IPS-20b (cell line): ENCODE data around the gene CACNB4.

ENCODE experiments used
- H3K27ac ChIP-seq: one replicate; pipeline ENCODE4 v1.5.1; 2013; ENCODE audit warnings: low read length
- H3K27me3 ChIP-seq: 2 replicates; pipeline ENCODE4 v1.6.1; 2013; ENCODE audit warnings: mild to moderate bottlenecking, low read length, inconsistent platforms; ENCODE audit not compliant: insufficient read depth
- H3K36me3 ChIP-seq: 2 replicates; pipeline ENCODE4 v1.6.1; 2013; ENCODE audit warnings: low read depth, mild to moderate bottlenecking, inconsistent platforms, low read length, moderate library complexity; ENCODE audit not compliant: insufficient read depth
- H3K4me1 ChIP-seq: 2 replicates; pipeline ENCODE4 v1.6.1; 2013; ENCODE audit warnings: mild to moderate bottlenecking, control low read depth, inconsistent platforms, low read length, moderate library complexity; ENCODE audit not compliant: insufficient read depth
- H3K4me3 ChIP-seq: 2 replicates; pipeline ENCODE4 v1.5.1; 2013; ENCODE audit warnings: mild to moderate bottlenecking, low read length, inconsistent platforms
- H3K9ac ChIP-seq: 2 replicates; pipeline ENCODE4 v1.6.1; 2013; ENCODE audit warnings: low read depth, mild to moderate bottlenecking, inconsistent platforms, low read length, moderate library complexity
- H3K9me3 ChIP-seq: 2 replicates; pipeline ENCODE4 v1.6.1; 2013; ENCODE audit warnings: mild to moderate bottlenecking, low read depth, low read length, inconsistent platforms; ENCODE audit not compliant: insufficient read depth

Gene CACNB4

GRCh38 chr2:152065945-152066344 lies 32.9 kb downstream of the CACNB4 start:
- H3K4me3 ChIP-seq, result no peak overlapping the region
- no peak overlapping the region for H3K27ac ChIP-seq
- H3K9ac ChIP-seq, result no peak overlapping the region
- no peaks in the 10 kb centered on the region for H3K36me3 ChIP-seq
- no peaks in the 10 kb centered on the region for H3K9me3 ChIP-seq
- no peaks in the 10 kb centered on the region for H3K27me3 ChIP-seq
- no peaks in the 10 kb centered on the region for H3K4me1 ChIP-seq

- Histone ChIP-seq H3K4me3 (no peak overlapping the region), H3K27me3 (no peaks in the 10 kb centered on the region), H3K27ac (no peak overlapping the region), H3K36me3 (no peaks in the 10 kb centered on the region), H3K4me1 (no peaks in the 10 kb centered on the region), H3K9ac (no peak overlapping the region), H3K9me3 (peaks cover 7% of the 10 kb centered on the region)
These were observed 34.8 kb downstream of the CACNB4 start for GRCh38 chr2:152064001-152064400.

DNA sequence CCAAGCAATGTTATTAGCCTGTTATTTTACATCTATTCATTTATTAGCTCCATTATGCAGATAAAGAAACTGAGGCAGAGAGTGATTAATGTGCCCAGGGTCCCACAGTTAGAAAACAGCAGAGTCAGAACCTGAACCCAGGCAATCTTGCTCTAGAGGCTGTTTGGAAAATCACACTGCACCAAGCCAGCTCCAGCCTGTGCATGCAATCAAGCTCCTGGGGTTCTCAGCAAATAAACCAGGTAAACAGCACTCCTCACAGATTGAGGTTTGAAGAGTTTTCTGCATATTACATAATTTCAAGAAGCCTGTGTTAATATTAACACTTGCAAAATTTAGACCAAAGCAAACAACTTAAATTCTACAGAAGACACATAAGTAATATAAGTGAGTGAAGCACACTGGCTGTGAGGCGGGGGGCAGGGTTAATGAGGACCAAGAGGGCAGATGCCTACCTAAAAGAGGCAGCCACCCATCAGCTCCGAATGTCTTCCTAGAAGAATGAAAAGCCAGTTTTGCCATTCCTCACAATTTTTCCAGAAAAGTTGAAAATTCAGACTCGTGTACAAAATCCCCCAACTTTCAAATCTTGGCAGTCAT lies 35.4 kb downstream of the CACNB4 start:
- Histone ChIP-seq H3K9ac (no peak overlapping the region), H3K4me3 (no peak overlapping the region), H3K27me3 (no peaks in the 10 kb centered on the region), H3K9me3 (peaks cover 13% of the 10 kb centered on the region), H3K36me3 (no peaks in the 10 kb centered on the region), H3K27ac (no peak overlapping the region), H3K4me1 (no peaks in the 10 kb centered on the region)

DNA sequence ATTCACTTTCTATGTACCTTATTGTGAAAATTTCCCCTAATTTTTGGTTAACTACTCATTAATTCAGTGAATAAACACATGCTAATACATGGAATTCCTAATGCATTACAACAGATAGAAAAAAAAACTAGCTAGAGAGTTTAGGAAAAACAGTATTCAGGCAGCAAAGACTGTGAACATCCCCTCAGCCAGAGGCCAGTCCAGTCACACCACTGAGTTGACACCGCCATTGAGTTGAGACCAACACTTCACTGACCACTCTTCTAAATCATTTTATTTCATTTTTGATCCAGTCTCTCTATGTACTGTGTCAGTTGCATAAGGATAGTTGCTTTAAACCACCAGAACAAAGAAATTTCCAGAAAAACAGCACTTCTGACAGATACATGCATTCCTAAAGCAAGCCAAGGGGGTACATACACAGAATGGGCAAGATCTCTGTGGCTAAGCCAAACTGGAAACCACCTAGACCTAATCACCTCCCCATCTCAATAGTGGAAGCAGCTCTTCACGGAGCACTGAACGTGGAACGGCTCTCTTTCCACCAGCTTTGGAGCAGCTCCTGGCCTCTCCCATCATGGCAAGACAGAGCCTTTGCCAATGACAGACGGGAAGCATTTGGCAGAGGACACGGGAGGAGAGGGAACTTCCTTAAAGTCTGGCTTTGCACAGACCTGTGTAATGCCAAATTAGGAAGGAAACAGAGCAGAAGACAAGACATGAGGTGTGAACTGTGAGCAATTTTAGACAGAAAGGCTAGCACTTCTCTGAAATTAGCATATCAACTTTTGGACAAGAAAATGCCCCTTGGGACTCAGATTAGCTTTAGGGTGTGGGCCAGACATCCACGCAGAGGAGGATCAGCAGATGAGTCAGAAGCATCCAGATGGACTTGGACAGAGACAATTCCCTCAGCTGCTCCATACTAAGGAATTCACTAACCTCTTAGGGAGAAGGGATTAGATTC lies 36.4 kb downstream of the CACNB4 start:
- H3K27ac ChIP-seq, result no peak overlapping the region
- no peaks in the 10 kb centered on the region for H3K36me3 ChIP-seq
- no peak overlapping the region for H3K4me3 ChIP-seq
- H3K4me1 ChIP-seq, result no peaks in the 10 kb centered on the region
- H3K27me3 ChIP-seq, result no peaks in the 10 kb centered on the region
- H3K9ac ChIP-seq, result no peak overlapping the region
- peaks cover 15% of the 10 kb centered on the region for H3K9me3 ChIP-seq

- no peak overlapping the region for H3K27ac ChIP-seq
- no peaks in the 10 kb centered on the region for H3K36me3 ChIP-seq
- peaks cover 16% of the 10 kb centered on the region for H3K9me3 ChIP-seq
- H3K9ac ChIP-seq, result no peak overlapping the region
- no peaks in the 10 kb centered on the region for H3K27me3 ChIP-seq
- no peaks in the 10 kb centered on the region for H3K4me1 ChIP-seq
- no peak overlapping the region for H3K4me3 ChIP-seq
These were observed 37.5 kb downstream of the CACNB4 start for GRCh38 chr2:152061383-152061782.

DNA sequence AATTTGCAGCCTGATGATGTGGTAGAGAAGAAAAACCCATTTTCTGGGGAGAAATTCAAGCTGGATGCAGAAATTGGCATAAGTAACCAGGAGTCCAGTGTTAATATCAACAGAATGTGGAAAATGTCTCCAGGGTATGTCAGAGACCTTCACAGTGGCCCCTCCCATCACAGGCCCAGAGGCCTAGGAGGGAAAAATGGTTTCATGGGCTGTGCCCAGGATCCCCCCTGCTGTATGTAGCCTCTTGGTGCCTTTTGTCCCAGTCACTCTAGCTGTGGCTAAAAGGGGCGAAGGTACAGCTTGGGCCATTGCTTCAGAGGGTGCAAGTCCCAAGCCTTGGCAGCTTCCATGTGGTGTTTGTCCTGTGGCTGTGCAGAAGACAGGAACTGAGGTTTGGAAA lies 40.2 kb downstream of the CACNB4 start:
- Histone ChIP-seq H3K27ac (no peak overlapping the region), H3K4me3 (no peak overlapping the region), H3K9ac (no peak overlapping the region), H3K27me3 (no peaks in the 10 kb centered on the region), H3K36me3 (no peaks in the 10 kb centered on the region), H3K4me1 (no peaks in the 10 kb centered on the region), H3K9me3 (peaks cover 16% of the 10 kb centered on the region)

DNA sequence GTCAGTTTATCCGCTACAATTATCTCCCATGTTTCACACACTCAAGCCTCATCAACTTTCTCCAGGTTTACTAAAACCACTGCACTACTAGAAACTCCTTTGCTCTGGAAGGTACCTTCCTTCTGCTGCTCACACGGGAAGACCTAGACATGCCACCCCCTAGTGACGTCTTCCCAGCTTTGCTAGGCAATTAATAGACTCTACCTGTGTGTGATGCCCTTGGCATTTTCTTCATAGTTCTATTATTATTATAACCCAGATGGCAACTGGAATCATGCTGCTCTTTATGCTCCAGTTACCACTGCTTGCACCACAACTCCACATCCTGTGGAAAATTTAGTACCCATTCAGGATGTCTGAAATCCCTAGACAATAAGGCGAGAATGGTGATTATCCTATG lies 42.4 kb downstream of the CACNB4 start:
- Histone ChIP-seq H3K4me3 (no peak overlapping the region), H3K9ac (no peak overlapping the region), H3K27ac (no peak overlapping the region), H3K36me3 (no peaks in the 10 kb centered on the region), H3K27me3 (no peaks in the 10 kb centered on the region), H3K9me3 (peaks cover 16% of the 10 kb centered on the region), H3K4me1 (no peaks in the 10 kb centered on the region)

- no peak overlapping the region for H3K9ac ChIP-seq
- H3K4me1 ChIP-seq, result peaks cover 4% of the 10 kb centered on the region; the same call in 1 of the 2 replicates
- H3K4me3 ChIP-seq, result no peak overlapping the region
- no peaks in the 10 kb centered on the region for H3K36me3 ChIP-seq
- no peak overlapping the region for H3K27ac ChIP-seq
- no peaks in the 10 kb centered on the region for H3K27me3 ChIP-seq
- peaks cover 16% of the 10 kb centered on the region for H3K9me3 ChIP-seq
These were observed 43.3 kb downstream of the CACNB4 start for GRCh38 chr2:152055366-152056108.

DNA sequence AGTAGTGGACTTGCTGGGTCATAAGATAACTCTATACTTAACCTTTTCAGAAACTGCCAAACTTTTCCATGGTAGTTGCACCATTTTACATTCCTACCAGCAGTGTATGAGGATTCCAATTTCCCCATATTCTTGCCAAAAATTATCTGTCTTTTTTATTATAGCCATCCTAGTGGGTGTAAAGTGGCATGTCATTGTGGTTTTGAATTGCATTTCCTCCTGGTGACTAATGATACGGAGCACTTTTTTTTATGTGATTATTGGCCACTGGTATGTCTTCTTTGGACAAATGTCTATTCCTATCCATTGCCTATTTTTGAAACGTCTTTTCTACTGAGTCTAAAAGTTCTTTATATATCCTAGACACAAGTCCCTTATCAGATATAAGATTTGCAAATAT lies 44.3 kb downstream of the CACNB4 start:
- H3K27me3 ChIP-seq, result no peaks in the 10 kb centered on the region; the same call in 1 of the 2 replicates
- peaks cover 15% of the 10 kb centered on the region for H3K9me3 ChIP-seq
- no peak overlapping the region for H3K27ac ChIP-seq
- H3K4me1 ChIP-seq, result peaks cover 12% of the 10 kb centered on the region
- no peak overlapping the region for H3K4me3 ChIP-seq
- H3K36me3 ChIP-seq, result no peaks in the 10 kb centered on the region
- no peak overlapping the region for H3K9ac ChIP-seq

- H3K36me3 ChIP-seq, result no peaks in the 10 kb centered on the region
- no peaks in the 10 kb centered on the region for H3K9me3 ChIP-seq
- H3K27ac ChIP-seq, result no peak overlapping the region
- H3K4me1 ChIP-seq, result peaks cover 14% of the 10 kb centered on the region
- no peaks in the 10 kb centered on the region; the same call in 1 of the 2 replicates for H3K27me3 ChIP-seq
- H3K9ac ChIP-seq, result no peak overlapping the region
- no peak overlapping the region for H3K4me3 ChIP-seq
These were observed 47.4 kb downstream of the CACNB4 start for GRCh38 chr2:152051436-152051835.

DNA sequence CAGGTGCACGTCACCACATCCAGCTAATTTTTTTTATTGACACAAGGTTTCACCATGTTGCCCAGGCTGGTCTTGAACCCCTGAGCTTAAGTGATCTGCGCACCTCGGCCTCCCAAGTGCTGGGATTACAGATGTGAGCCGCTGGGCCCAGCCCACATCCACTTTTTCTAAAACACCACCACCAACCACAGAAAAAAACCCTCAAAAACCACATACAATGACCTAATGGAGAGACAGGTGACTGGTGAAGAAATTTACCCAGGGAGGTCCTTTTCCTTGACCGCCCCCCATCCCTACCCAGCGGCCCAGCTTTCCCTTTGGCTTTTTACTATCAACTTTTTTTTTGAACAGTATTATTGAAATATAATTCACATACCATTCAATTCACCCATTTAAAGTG lies 47.9 kb downstream of the CACNB4 start:
- H3K4me3 ChIP-seq, result no peak overlapping the region
- no peak overlapping the region for H3K27ac ChIP-seq
- H3K36me3 ChIP-seq, result no peaks in the 10 kb centered on the region
- H3K9ac ChIP-seq, result no peak overlapping the region
- no peaks in the 10 kb centered on the region; the same call in 1 of the 2 replicates for H3K27me3 ChIP-seq
- peaks cover 14% of the 10 kb centered on the region for H3K4me1 ChIP-seq
- no peaks in the 10 kb centered on the region for H3K9me3 ChIP-seq
